Skeletal muscle tissue (tissue), 4 donors: Measurements from ENCODE around the gene FXYD2. TPM values are rescaled to one million over a fixed set of nuclear protein-coding genes. Genes with fewer than 3 reads are reported as not detected.

Experiments used
- H3K27ac ChIP-seq: one replicate; pipeline ENCODE4 v1.7.0; 2013; ENCODE audit warnings: mild to moderate bottlenecking, low read depth, low read length, inconsistent platforms
- H3K27me3 ChIP-seq, 3 donors: one replicate each; pipeline ENCODE4 v1.7.0; 2013; ENCODE audit warnings: low read length in 3 of 3; ENCODE audit not compliant: control insufficient read depth in 3 of 3, insufficient read depth in 3 of 3
- H3K36me3 ChIP-seq, 3 donors: one replicate each; pipeline ENCODE4 v1.7.0; 2013; ENCODE audit warnings: low read length in 3 of 3; ENCODE audit not compliant: control insufficient read depth in 3 of 3, insufficient read depth in 3 of 3
- H3K4me1 ChIP-seq, 3 donors: one replicate each; pipeline ENCODE4 v1.7.0; 2013; ENCODE audit warnings: low read length in 3 of 3, mild to moderate bottlenecking in 3 of 3; ENCODE audit not compliant: control insufficient read depth in 3 of 3, insufficient read depth in 3 of 3
- H3K4me3 ChIP-seq, 3 donors: one replicate each; pipeline ENCODE4 v1.7.0; 2013; ENCODE audit warnings: low read length in 3 of 3
- H3K9ac ChIP-seq, 3 donors: one replicate each; pipeline ENCODE4 v1.7.0; 2013; ENCODE audit warnings: low read length in 3 of 3, mild to moderate bottlenecking in 3 of 3, moderate library complexity in 2 of 3, low read depth in 1 of 3
- H3K9me3 ChIP-seq, 3 donors: one replicate each; pipeline ENCODE4 v1.7.0; 2013; ENCODE audit warnings: low read length in 3 of 3; ENCODE audit not compliant: control insufficient read depth in 3 of 3
- total RNA-seq: library from RNA; depleted of rRNA; stranded (reverse); fragments of >200 nt; gene quantifications from one replicate; pipeline ENCODE4 v1.2.3, GENCODE V29; 2014
- donor health status: Osteomylitis.

Gene FXYD2
- total RNA-seq, 1 donor from 2014 or later = 1.0 TPM

DNA sequence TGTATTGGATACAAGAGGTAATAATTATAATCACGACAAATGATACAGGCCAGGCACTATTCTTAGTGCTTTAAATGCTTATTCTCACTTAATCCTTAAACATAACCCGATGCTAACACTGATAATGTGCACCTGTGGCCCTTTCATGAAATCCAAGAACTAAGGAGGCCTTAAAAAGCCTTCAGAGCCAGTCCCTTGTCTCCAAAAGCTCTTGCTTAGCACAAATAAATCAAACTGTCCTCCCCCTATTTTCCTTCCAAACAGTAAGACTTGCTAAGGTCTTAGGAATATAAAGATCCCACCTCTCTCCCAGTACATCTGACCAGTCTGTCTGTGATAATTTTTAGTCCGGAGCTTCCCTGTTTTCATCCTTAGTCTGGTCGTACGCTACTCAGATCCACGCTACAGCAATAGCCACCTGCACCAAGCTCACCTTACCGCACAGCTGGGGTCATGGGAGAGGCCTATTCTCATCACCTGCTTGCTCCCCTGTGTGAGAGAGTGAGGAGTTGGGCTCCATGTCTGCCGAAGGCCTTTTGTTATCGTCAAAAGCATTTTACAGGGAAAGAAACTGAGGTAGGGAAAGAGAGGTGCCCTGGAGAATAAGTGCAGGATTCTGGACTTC lies 35.1 kb upstream of the FXYD2 start:
- Histone ChIP-seq H3K9me3 (no peaks in the 10 kb centered on the region), H3K4me1 (peaks cover 20 to 36% (median 21%) of the 10 kb centered on the region in 3 donors), H3K4me3 (no peak overlapping the region), H3K9ac (no peak overlapping the region), H3K27ac (no peak overlapping the region), H3K27me3 (peaks cover 0 to 4% (median 3%) of the 10 kb centered on the region in 3 donors), H3K36me3 (peaks cover 0 to under 1% (median 0%) of the 10 kb centered on the region in 3 donors)

DNA sequence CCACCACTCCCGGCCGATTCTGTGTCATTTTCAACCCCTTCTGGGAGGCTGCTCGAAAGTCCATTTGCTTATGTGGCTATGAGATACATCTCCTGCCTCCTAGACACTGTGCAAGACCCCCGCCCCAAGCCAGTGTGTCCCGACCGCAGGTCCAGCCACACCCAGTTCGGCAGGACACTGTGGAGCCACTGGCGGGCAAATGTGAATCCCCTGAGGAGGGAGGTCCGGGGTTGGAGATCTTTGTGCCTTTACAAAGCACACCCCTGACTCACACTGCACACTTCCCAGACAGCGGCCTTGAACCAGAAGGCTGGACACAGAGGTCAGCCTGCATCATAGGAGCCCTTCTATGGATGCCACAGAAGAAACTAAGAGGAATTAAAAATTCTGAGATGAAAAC lies 34.5 kb upstream of the FXYD2 start:
- Histone ChIP-seq H3K27me3 (peaks cover 0 to 4% (median 3%) of the 10 kb centered on the region in 3 donors), H3K27ac (no peak overlapping the region), H3K9ac (no peak overlapping the region), H3K9me3 (no peaks in the 10 kb centered on the region), H3K4me1 (peaks cover 20 to 36% (median 21%) of the 10 kb centered on the region in 3 donors), H3K4me3 (no peak overlapping the region), H3K36me3 (peaks cover 0 to 3% (median 0%) of the 10 kb centered on the region in 3 donors)

- no peak overlapping the region for H3K9ac ChIP-seq
- H3K4me3 ChIP-seq = no peak overlapping the region
- H3K27me3 ChIP-seq = peaks cover 0 to 5% (median 4%) of the 10 kb centered on the region in 3 donors
- no peak overlapping the region for H3K27ac ChIP-seq
- H3K4me1 ChIP-seq = peaks cover 20 to 34% (median 21%) of the 10 kb centered on the region in 3 donors
- no peaks in the 10 kb centered on the region for H3K9me3 ChIP-seq
- H3K36me3 ChIP-seq = peaks cover 0 to 3% (median 0%) of the 10 kb centered on the region in 3 donors
Observed at GRCh38 chr11:117857734-117858414, 33.3 kb upstream of the FXYD2 start.

GRCh38 chr11:117855912-117856651 lies 31.5 kb upstream of the FXYD2 start:
- Histone ChIP-seq H3K9ac (no peak overlapping the region), H3K36me3 (peaks cover 0 to 3% (median 0%) of the 10 kb centered on the region in 3 donors), H3K4me3 (no peak overlapping the region), H3K27me3 (peaks cover 0 to 2% (median 0%) of the 10 kb centered on the region in 3 donors), H3K4me1 (peaks cover 4 to 17% (median 4%) of the 10 kb centered on the region in 3 donors), H3K27ac (no peak overlapping the region), H3K9me3 (no peaks in the 10 kb centered on the region)

DNA sequence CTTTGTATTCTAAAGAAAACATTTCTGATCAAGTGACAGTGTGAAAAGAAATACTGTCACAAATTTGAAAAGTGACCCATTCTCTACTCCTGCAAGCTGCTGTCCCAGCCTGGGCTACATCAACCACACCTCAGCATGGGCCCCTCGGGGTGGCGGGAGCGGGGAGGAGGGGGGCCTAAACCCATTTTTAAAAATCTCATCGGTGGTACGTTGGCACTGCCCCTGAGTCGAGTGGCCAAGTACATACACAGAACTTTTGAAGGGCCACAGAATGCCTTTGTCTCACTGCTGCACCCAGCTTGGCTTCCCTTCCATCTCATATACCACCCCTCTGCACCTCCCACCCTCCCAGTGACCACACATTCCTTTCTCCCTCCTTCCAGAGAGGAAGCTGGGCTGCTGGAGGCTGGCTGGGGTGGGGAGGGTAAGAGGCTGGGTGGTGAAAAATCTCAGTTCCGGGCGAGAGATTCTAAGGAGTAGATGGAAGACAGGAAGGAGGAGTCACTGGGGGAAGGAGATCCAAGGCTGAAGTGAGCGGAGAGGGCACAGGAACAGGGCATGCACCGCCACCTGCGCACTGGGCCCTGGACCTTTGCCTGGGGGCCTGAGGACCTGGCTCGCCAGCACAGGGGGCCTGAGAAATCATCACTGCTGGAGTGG lies 30.8 kb upstream of the FXYD2 start:
- Histone ChIP-seq H3K27me3 (peaks cover 0 to 2% (median 0%) of the 10 kb centered on the region in 3 donors), H3K27ac (no peak overlapping the region), H3K4me1 (peaks cover 0 to 10% (median 4%) of the 10 kb centered on the region in 3 donors), H3K9me3 (no peaks in the 10 kb centered on the region), H3K36me3 (peaks cover 0 to 3% (median 0%) of the 10 kb centered on the region in 3 donors), H3K9ac (no peak overlapping the region), H3K4me3 (no peak overlapping the region)

GRCh38 chr11:117852309-117852708 lies 27.8 kb upstream of the FXYD2 start:
- no peak overlapping the region for H3K4me3 ChIP-seq
- no peaks in the 10 kb centered on the region for H3K4me1 ChIP-seq
- H3K27me3 ChIP-seq = peaks cover 0 to 2% (median 0%) of the 10 kb centered on the region in 3 donors
- peaks cover 0 to 3% (median 0%) of the 10 kb centered on the region in 3 donors for H3K36me3 ChIP-seq
- H3K27ac ChIP-seq = no peak overlapping the region
- H3K9me3 ChIP-seq = no peaks in the 10 kb centered on the region
- no peak overlapping the region for H3K9ac ChIP-seq

DNA sequence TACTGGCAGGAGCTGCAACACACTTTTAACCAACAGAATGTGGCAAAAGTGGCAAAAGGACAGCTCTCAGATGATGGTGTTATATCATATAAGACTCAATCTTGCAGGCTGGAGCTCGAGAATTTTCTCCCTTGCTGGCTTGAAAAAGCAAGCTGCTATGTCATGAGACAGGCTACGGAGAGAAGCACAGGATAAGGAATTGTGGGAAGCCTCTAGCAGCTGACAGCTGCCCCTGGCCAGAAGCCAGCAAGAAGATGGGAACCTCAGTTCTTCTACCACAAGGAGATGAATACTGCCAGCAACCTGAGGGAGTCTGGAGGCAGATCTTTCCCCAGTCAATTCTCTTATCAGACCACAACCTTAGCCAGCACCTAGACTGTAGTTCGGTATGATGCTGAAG lies 27.3 kb upstream of the FXYD2 start:
- Histone ChIP-seq H3K36me3 (peaks cover 0 to 3% (median 0%) of the 10 kb centered on the region in 3 donors), H3K27ac (no peak overlapping the region), H3K27me3 (peaks cover 0 to 2% (median 0%) of the 10 kb centered on the region in 3 donors), H3K4me3 (no peak overlapping the region), H3K9me3 (no peaks in the 10 kb centered on the region), H3K9ac (no peak overlapping the region), H3K4me1 (no peaks in the 10 kb centered on the region)

GRCh38 chr11:117851106-117851505 lies 26.6 kb upstream of the FXYD2 start:
- Histone ChIP-seq H3K9ac (no peak overlapping the region), H3K27me3 (peaks cover 0 to 2% (median 0%) of the 10 kb centered on the region in 3 donors), H3K36me3 (peaks cover 0 to 3% (median 0%) of the 10 kb centered on the region in 3 donors), H3K9me3 (no peaks in the 10 kb centered on the region), H3K27ac (no peak overlapping the region), H3K4me3 (no peak overlapping the region), H3K4me1 (no peaks in the 10 kb centered on the region)

DNA sequence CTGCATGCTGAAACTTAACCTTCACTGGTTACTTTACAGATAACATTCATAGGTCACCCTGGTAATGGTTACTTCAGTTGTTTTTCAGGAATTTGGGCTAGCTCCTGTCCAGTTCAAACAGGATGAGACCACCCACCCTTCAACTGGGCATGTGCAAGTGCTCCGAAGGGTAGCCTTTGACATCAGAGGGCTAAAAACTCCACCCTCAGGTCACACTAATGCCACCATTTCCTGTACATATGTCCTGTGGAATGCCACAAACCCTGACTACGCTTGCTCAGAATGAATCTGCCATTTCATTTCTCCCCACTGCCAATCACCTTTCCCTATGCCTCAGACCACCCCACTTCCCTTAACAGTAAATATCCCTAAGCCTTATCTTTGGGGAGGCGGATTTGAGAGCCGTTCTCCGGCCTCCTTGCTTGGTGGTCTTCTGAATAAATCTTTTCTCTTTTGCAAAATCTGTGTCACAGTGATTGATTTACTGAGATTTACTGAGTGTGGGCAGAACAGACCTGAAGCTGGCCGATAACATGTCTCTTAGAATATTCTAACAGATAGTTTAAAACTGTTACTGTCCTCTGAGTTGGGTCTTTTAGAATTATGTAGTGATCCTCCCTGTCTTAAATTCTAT lies 25.4 kb upstream of the FXYD2 start:
- peaks cover 0 to 3% (median 0%) of the 10 kb centered on the region in 3 donors for H3K36me3 ChIP-seq
- no peak overlapping the region for H3K4me3 ChIP-seq
- H3K4me1 ChIP-seq = no peaks in the 10 kb centered on the region
- peaks cover 0 to 2% (median 0%) of the 10 kb centered on the region in 3 donors for H3K27me3 ChIP-seq
- no peak overlapping the region for H3K27ac ChIP-seq
- H3K9ac ChIP-seq = no peak overlapping the region
- no peaks in the 10 kb centered on the region for H3K9me3 ChIP-seq
